ENCODE data around the gene CDH6. TPM values are rescaled to one million over a fixed set of nuclear protein-coding genes. Genes with fewer than 3 reads are reported as not detected.

CDH6 gene
- total RNA-seq, 1 donor from 2014 or later: under 0.01 TPM

DNA sequence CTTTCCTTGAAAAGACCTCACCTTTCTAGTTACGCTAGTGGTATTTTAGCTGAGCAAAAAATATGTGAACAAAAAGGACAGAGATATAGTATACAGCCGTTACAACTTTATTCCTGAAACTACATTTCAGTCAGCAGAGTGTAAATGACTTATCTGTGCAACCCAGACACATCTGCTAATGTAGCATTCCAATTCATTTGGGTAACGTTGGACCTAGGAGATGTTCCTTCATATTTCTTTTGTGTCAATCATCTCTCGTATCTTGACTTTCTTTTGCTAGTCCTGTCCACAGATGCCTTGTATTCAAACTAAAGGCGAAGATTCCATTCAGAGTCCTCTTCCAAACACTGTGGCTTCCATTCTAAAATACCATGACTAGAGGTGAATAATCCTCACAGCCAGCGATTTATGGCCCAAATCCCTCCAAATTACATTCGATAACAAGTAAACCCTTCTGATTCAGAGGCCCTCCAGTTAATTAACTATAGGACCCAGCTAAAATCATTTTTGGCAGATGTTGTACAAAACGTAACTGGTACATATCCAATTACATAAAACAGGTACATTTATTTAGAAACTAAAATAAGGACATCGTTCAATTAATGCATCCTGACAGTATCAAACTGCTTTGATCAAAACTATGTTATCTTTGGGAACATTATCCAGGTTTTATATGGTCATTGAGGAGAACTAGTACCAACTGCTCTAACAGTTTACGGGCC lies 182.7 kb downstream of the CDH6 start:
- DNase-seq (ENCODE audit: low read depth, low spot score): no peak

DNA sequence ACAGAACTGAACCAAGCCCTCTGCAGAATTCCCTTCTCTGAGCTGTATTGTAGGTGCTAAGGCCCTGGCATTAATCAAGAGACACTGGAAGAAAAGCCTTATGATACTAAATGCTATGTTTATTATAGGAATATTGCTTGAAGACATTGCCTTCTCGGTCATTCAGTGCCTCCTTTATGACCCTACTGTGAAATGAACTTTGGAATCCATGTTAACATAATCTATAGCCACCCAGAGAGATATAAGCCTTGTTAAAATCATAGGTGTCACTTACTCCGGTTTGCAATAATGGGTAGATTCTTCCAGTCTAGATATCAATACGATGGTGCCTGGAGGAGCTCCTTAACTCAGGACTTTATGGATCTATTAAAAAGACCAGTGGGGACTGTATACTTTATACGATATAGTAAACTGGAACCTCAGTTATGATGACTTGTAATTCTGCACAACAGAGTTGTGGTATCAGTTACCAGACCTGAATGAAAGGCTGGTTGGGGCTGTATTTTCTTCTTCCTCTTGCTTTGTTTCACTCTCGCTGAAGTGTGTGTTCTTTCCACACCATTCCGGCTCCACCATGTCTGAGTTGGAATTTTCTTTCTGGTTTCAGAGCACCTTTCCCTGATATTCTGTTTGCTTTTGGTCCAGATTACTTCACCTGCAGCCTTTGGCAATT lies 183.9 kb downstream of the CDH6 start:
- DNase-seq (ENCODE audit: low read depth, low spot score): no peak

DNA sequence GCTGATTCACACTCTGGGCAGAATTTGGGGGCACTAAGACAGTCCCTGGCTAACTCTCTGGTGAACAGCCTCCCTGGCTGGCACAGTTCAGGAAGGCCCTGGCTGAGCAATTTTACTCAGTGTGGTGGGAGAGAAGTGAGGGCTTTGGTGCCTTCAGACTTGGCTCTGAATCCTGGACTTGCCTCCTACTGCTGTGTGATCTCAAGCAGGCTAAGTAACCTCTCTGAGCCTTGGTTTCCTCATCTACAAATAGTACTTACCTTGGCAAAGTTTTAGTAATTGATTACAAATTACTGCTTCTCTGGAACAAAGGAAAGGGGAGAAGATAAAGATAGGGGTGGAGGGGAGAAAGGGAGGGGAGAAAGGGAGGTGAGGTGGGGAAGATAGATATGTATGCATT lies 184.7 kb downstream of the CDH6 start:
- no peak for DNase-seq (ENCODE audit: low read depth, low spot score)

Measured in pulmonary artery endothelial cell (primary cell).